Activated CD4-positive, alpha-beta T cell treated with anti-CD3 and anti-CD28 coated beads for 24 hours (primary cell): ENCODE measurements around the gene ZNF211.

Experiments
- DNase-seq, 2 donors: peaks; one replicate each; pipeline ENCODE4 v3.0.0-alpha.2; 2020; ENCODE audit warnings: low read depth in 2 of 2

Gene ZNF211

DNA sequence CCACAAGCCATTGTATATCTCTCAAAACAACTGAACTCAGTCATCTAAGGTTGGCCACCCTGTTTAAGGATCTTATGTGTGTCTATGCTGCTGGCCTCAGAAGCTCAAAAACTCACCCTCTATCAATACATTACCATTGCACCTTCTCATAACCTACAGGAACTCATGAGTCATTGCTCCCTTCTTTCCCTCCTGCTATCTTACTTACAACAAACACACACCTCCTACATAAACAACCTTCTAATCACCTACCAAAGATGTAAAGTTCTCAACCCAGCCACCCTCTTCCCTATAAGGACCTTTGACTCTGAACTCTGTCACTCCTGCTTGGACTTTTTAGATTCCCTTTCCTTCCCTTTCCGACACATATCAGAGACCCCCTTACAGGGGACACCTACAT, 22.5 kb downstream of the ZNF211 start:
- no peak for DNase-seq

DNA sequence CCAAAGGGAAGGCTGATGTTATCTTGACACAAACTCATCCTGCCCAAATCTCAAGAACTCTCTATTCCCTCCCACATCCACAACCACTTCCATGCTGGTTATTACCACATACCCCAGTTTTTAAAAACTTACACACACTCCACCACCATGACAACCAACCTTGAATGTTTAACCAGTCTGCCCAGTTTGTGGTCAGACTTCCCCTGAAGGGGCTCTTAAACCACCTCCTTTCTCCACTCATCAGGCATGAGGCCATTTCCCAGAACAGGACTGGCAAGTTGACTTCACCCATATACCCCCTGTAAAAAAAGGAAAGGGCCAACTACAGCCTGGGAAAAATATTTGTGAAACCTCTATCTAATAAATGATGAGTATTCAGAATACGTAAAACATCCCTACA, 23.4 kb downstream of the ZNF211 start:
- no peak for DNase-seq

DNA sequence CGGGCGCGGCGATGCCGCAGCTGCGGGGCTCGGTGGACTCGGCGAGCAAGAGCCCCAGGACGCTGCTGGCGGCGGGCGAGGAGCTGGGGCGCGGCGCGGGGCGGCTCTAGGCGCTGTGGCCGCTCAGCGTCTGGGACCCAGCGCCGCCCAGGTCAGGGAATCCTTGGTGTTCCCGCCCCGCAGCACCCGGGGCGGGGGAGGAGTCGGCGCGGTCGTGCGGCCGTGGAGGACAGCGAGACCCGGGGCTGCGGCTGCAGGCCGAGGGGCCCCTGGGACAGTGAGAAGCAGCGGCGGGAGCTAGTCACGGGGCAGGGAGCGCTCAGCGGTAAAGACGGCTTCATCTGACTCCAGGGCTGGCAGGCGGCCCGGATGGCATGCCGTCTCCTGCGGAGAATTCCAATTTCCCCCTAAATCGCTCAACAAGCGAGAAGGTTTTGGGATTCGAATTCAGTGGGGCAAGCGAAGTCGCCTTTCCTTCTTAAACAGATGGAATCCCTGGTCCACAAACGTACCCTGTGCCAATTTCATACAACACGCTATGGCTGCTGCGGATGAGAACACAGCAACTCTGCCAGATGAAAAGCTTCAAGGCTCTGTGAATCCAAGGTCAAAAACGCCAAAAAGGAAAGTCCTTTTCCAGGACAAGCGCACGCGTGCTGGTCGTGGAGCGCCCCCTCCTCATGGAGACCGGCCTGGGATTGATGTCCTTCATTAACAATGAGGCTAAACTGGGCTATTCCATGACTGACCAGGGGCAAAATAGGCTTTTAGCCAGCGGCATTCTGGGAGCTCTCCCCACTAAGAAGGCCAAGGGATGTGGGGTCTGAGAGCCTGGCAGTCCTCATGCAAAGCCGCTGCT, 31.5 kb downstream of the ZNF211 start:
- DNase-seq, result no peak

DNA sequence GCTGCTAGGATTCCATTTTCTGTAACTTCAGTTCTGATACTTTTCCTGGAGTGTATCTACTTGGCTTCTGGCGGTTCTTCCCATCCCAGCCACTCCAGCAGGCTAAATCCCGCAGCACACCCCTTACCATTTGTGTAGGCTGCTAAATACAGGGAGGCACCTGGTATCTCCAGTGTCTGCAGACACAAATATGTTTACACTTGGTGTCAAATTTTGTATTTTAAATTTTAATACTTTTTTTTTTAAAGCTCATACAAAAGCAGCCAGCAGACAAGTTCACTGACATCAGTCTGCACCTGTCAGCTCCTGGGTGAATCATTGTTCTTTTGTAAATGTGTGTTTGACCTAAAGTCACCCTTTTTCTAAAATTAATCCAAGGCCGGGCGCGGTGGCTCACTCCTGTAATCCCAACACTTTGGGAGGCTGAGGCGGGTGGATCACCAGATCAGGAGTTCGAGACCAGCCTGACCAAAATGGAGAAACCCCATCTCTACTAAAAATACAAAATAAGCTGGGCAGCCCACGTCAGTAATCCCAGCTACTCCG, 32.4 kb downstream of the ZNF211 start:
- no peak for DNase-seq

DNA sequence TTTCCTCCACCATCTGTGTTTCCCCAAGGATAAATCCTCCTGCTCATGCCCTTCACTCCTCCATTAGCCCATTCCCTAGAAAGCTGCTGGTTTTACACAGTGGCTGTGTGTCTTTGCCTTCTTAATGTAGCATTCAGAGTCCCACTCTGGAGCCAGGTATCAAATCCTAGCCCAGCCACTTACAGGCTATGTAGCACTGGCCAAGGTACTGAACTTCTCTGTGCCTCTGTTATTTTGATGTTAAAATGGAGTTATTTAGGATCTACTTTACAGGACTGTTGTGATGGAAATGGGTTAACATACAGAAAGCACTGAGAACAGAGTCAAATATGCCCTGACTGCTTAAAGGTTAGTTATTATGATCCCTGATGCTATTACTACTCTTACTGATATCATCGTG, 34.3 kb downstream of the ZNF211 start:
- no peak for DNase-seq

DNA sequence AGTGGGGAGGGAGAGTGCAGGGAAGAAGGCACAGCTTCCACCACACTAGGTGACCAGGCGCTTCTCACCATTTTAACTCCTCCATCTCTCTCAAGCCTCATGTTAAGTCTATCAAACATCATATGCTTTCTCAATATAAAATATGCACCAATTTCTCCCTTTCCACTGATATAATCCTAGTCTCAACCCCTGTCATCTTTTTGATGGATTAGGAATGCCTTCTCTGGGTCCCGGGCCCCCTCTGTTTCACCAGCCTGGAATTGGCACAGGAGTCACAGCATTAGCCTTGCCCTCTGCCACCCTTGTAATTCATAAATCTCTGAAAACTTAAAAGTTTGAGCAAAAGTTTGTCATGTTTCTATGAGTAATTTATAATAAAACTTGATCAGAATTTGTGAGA, 35.7 kb downstream of the ZNF211 start, which contains the start of gene ZSCAN4:
Gene ZSCAN4, plus strand, starts transcription at position 301 of the 400 bp plus-strand sequence. CDS start 7,211 bp downstream, outside the sequence.
- DNase-seq, result no peak

DNA sequence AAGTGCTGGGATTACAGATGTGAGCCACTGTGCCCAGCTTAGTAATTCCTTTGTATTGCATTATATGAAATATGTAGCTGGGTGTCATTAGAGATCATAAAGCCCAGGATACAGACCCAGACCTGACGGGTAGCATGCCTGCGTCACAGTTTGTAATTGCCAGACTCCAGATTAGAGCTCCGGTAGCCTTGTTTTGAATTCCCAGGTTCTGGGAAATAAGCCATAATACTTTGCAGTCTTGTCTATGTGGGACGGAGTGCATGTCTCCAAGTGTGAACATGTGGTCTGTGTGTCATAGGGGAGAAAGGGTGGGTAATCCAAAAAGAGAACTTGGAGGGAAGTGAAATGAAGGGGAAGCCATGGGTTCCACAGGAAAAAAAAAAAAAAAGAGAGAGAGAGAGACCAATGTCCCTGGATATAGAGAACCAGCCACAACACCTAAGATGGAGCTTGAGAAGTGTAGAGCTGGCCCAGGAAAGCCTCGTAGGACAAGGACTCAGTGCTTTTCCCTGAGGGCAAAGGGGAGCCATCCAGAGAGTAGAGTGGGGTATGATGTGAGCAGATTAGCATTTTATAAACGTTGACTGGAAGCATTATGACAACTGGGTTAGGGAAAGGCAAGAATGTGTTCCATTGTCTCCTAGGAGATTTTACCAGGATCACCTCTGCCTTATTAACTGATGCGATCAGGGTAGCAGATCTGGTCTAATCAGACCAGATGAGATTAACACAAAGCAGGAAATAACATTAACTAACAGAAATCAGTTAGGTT, 38.3 kb downstream of the ZNF211 start:
- DNase-seq, result no peak

DNA sequence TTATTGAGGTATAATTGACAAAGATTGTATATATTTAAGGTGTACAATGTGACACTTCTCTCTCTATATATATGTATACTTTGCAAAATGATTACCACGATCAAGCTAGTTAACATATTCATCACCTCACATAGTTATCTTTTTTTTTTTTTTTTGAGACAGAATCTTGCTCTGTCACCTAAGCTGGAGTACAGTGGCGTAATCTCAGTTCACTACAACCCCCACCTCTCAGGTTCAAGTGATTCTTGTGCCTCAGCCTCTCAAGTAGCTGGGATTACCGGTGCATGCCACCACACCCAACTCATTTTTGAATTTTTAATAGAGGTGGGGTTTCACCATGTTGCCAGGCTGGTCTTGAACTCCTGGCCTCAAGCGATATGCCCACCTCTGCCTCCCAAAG, 39.5 kb downstream of the ZNF211 start:
- DNase-seq, result no peak

DNA sequence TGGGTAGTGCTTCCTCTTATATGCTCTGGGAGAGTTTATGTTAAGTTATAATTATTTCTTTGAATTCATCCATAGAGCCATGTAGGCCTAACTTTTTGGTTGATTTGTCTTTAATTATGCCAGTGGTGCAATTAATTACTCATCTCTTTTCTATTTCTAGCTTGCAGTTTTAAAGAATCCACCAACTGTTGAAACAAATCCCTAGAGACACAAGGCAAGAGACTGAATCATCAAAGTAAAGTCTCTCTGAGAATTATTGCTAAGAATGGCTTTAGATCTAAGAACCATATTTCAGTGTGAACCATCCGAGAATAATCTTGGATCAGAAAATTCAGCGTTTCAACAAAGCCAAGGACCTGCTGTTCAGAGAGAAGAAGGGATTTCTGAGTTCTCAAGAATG, 42.9 kb downstream of the ZNF211 start:
- DNase-seq, result no peak

DNA sequence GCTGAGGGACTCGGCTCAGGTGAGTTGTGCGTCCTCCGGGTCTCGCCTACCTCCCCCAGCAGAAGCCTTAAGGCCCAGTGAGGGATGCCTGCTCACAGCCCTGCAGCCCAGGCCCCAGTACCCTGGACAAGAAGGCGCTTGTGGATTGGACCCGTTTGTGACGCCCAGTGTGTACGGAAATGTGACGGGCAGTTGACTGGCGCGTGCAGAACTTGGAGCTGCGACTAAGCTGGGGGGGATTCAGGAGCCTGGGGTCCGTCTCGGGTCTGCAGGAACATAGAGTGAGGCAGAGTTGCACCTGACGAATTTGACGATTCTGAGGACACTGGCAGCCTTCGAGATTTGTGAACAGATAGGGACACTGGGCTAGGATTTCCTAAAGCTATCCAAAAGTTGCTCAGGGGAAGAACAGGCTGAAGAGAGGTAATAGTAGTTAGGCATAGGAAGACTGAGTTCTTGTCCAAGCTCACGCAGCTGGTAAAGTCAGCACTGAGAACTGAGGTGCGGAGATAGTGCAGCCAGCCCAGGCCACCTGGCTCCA, 49.3 kb downstream of the ZNF211 start:
- no peak for DNase-seq

DNA sequence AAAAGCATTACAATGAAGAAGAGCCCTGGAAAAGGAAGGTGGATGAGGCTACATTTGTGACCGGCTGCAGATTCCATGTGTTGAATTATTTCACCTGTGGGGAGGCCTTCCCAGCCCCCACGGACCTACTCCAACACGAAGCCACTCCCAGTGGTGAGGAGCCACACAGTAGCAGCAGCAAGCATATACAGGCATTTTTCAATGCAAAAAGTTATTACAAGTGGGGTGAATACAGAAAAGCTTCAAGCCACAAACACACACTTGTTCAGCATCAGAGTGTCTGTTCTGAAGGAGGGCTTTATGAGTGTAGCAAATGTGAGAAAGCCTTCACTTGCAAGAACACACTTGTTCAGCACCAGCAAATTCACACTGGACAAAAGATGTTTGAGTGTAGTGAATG, 53.8 kb downstream of the ZNF211 start:
- DNase-seq, result no peak

DNA sequence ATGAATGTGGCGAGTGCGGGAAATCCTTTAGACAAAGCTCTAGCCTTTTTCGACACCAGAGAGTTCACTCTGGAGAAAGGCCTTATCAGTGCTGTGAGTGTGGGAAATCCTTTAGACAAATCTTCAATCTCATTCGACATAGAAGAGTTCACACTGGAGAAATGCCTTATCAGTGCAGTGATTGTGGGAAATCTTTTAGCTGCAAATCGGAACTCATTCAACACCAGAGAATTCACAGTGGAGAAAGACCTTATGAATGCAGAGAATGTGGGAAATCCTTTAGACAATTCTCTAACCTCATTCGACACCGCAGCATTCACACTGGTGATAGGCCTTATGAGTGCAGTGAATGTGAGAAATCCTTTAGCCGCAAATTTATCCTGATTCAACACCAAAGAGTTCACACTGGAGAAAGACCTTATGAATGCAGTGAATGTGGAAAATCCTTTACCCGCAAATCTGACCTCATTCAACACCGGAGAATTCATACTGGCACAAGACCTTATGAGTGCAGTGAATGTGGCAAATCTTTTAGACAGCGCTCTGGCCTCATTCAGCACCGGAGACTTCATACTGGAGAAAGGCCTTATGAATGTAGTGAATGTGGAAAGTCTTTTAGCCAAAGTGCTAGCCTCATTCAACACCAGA, 54.5 kb downstream of the ZNF211 start:
- no peak for DNase-seq

DNA sequence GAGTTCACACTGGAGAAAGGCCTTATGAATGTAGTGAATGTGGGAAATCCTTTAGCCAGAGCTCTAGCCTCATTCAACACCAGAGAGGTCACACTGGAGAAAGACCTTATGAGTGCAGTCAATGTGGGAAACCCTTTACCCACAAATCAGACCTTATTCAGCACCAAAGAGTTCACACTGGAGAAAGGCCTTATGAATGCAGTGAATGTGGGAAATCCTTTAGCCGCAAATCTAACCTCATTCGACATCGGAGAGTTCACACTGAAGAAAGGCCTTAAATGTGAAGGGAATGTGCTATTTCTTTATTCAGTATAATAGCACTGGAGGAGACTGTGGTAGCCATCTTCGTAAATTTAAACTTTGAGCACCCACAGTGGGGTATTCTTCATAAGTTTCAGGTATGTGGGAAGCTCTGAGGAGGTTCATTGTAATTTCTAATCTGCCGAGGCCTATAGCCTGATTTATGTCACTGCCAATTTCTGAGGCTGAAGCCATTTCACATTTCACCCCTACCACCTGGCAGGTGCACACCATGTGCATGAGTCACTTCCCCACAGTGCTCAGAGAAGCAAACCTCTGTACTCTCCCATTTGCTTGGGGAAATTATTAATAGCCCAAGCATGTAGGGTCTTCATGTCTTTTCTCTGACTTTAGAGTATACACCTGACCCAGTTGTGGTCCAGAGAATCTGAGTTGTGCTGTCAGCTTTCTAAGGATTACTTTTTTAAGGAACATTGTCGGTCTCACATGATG, 55.2 kb downstream of the ZNF211 start:
- DNase-seq, result no peak

DNA sequence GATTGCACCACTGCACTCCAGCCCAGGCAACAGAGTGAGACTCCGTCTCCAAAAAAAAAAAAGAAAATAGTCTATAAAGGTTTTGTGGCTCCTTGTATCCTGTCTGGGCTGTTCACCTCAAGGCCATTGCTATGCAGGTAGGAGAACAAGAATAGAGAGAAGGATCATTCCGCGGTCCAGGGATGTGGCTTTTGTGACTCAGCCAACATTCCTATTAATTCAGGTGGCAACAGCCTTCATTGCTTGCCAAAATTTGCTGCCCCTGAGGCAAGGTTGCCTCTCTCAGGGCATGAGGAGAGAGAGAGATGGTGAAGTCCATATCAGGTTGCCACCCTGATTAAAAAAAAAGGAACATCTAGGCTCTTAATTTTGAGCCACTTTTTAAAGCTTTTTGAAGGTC, 56.8 kb downstream of the ZNF211 start:
- no peak for DNase-seq
